ENCODE results near the gene OBSCN. TPM values are rescaled to one million over a fixed set of nuclear protein-coding genes. Genes with fewer than 3 reads are reported as not detected.

OBSCN gene
- total RNA-seq, 2 experiments from 2014 or later: 80.8 to 82.2 TPM

GRCh38 chr1:228294717-228295116, 86.9 kb downstream of the OBSCN start:
- Histone ChIP-seq H3K27me3 (ENCODE audit: control insufficient read depth in 1 of 2, insufficient read depth in 2 of 2, low read length in 2 of 2) (no peaks in the 10 kb centered on the region), H3K9me3 (ENCODE audit: control insufficient read depth in 1 of 2, insufficient read depth in 1 of 2, low read length in 2 of 2) (peaks cover 6% of the 10 kb centered on the region in 2 experiments), H3K4me3 (ENCODE audit: low read length) (no peak overlapping the region), H3K4me1 (ENCODE audit: insufficient read depth, low read length) (no peaks in the 10 kb centered on the region), H3K36me3 (ENCODE audit: insufficient read depth, low read length) (peaks cover 3% of the 10 kb centered on the region), H3K27ac (ENCODE audit: low read depth in 1 of 2, low read length in 2 of 2) (no peak overlapping the region)
- H3K9me3 Mint-ChIP-seq: no peaks in the 10 kb centered on the region
- intact Hi-C loops (cut with DNase I, micrococcal nuclease): no loop called here
- no peak for ATAC-seq (ENCODE audit: poor library complexity)
- H3K27me3 Mint-ChIP-seq: no peaks in the 10 kb centered on the region
- no peak for DNase-seq
- POLR2A ChIA-PET: no interaction called here
- H3K4me3 Mint-ChIP-seq: no peak overlapping the region
- H3K27ac Mint-ChIP-seq: no peak overlapping the region
- no peaks in the 10 kb centered on the region for H3K4me1 Mint-ChIP-seq (ENCODE audit: low read depth)
- H3K36me3 Mint-ChIP-seq (ENCODE audit: low read depth): peaks cover 71% of the 10 kb centered on the region
- CTCF ChIA-PET: no interaction called here
- TF ChIP-seq CTCF (IDR thresholded peaks at IDR 0.05): no peak

DNA sequence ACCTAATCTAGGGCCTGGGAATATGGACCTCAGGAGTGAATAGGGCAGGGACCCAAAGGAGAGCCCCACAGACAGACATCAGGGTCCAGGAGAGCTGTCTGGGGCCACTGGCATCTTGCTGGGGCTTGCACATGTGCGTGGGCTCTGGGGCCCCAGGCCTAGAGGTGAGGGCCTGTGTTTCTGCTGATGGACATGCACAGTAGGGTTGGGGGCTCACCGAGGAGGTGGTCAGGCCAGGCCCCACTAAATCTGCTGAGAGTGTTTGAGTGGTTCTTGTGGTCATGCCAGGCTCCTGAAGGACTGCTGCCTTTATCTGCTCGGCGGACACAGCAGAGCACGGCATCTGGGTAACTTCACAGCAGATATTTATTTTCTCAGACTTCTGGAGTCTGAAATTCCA, 87.4 kb downstream of the OBSCN start:
- Mint-ChIP-seq H3K4me3 (no peak overlapping the region), H3K4me1 (ENCODE audit: low read depth) (no peaks in the 10 kb centered on the region), H3K27ac (no peak overlapping the region), H3K36me3 (ENCODE audit: low read depth) (peaks cover 76% of the 10 kb centered on the region), H3K9me3 (no peaks in the 10 kb centered on the region), H3K27me3 (no peaks in the 10 kb centered on the region)
- Histone ChIP-seq H3K27ac (ENCODE audit: low read depth in 1 of 2, low read length in 2 of 2) (no peak overlapping the region), H3K4me3 (ENCODE audit: low read length) (no peak overlapping the region), H3K4me1 (ENCODE audit: insufficient read depth, low read length) (no peaks in the 10 kb centered on the region), H3K27me3 (ENCODE audit: control insufficient read depth in 1 of 2, insufficient read depth in 2 of 2, low read length in 2 of 2) (no peaks in the 10 kb centered on the region), H3K36me3 (ENCODE audit: insufficient read depth, low read length) (peaks cover 6% of the 10 kb centered on the region), H3K9me3 (ENCODE audit: control insufficient read depth in 1 of 2, insufficient read depth in 1 of 2, low read length in 2 of 2) (peaks cover 6 to 11% of the 10 kb centered on the region in 2 experiments)
- DNase-seq: no peak
- ChIA-PET CTCF (no interaction called here), POLR2A (no interaction called here)
- ATAC-seq (ENCODE audit: poor library complexity): no peak
- intact Hi-C loops (cut with DNase I, micrococcal nuclease): no loop called here
- TF ChIP-seq CTCF (IDR thresholded peaks at IDR 0.05): no peak

- CTCF ChIA-PET: no interaction called here
- Histone ChIP-seq H3K4me1 (ENCODE audit: insufficient read depth, low read length) (no peaks in the 10 kb centered on the region), H3K27ac (ENCODE audit: low read depth in 1 of 2, low read length in 2 of 2) (no peak overlapping the region), H3K27me3 (ENCODE audit: control insufficient read depth in 1 of 2, insufficient read depth in 2 of 2, low read length in 2 of 2) (no peaks in the 10 kb centered on the region), H3K4me3 (ENCODE audit: low read length) (no peak overlapping the region), H3K9me3 (ENCODE audit: control insufficient read depth in 1 of 2, insufficient read depth in 1 of 2, low read length in 2 of 2) (peaks cover 6 to 13% of the 10 kb centered on the region in 2 experiments), H3K36me3 (ENCODE audit: insufficient read depth, low read length) (peaks cover 6% of the 10 kb centered on the region)
- Mint-ChIP-seq H3K36me3 (ENCODE audit: low read depth) (peaks cover 84% of the 10 kb centered on the region), H3K27ac (no peak overlapping the region), H3K4me1 (ENCODE audit: low read depth) (no peaks in the 10 kb centered on the region), H3K9me3 (no peaks in the 10 kb centered on the region), H3K27me3 (no peaks in the 10 kb centered on the region), H3K4me3 (no peak overlapping the region)
- ATAC-seq (ENCODE audit: poor library complexity): no peak
- POLR2A ChIA-PET: interaction anchor here (0.7 kb wide), 1 partner anchor 11 kb away, joined by 3 read pairs; no protein-coding TSS in a partner anchor
- no peak for DNase-seq
- intact Hi-C loops (cut with DNase I, micrococcal nuclease): no loop called here
- no peak for TF ChIP-seq CTCF (IDR thresholded peaks at IDR 0.05)
These were observed 88.1 kb downstream of the OBSCN start for GRCh38 chr1:228295981-228296380.
